B cell (primary cell): ENCODE measurements around the gene ZDHHC4. TPM values are rescaled to one million over a fixed set of nuclear protein-coding genes. Genes with fewer than 3 reads are reported as not detected.

ENCODE experiments used
- ATAC-seq: fragments of 200-7000 bp; cut with Tn5 transposase; one replicate; pipeline ENCODE4 v1.10.0; 2021; ENCODE audit warnings: low read depth, mild to moderate bottlenecking, moderate number of reproducible peaks, moderate library complexity
- CTCF ChIA-PET: fragments of 350-600 bp; sonication (Branson Sonifier 250); formaldehyde crosslinking; loops from one replicate; lab custom pipeline; 2021; ENCODE audit warnings: antibody characterized with exemption, inconsistent platforms; lab: Charles Lee
- POLR2A ChIA-PET: fragments of 350-600 bp; sonication (Branson Sonifier 250); formaldehyde crosslinking; loops from one replicate; lab custom pipeline; 2021; ENCODE audit warnings: antibody characterized with exemption; lab: Charles Lee
- DNase-seq: peaks from one replicate; pipeline ENCODE4 v3.0.0; 2013
- H2AFZ ChIP-seq: 2 replicates; pipeline ENCODE4 v1.6.1; 2012; ENCODE audit warnings: mild to moderate bottlenecking, low read depth, low read length; ENCODE audit not compliant: insufficient read depth, poor library complexity, severe bottlenecking
- H3K27ac ChIP-seq, 2 donors: 1 replicate in 1 of 2; 2 replicates in 1 of 2; pipeline ENCODE4 v1.5.1; 2012 to 2013; ENCODE audit warnings: low read length in 2 of 2, mild to moderate bottlenecking in 2 of 2, moderate library complexity in 1 of 2
- H3K27me3 ChIP-seq, 4 experiments: fragments of 200-600 bp in 1 of 4; sonication (generic) in 1 of 4; replicated peaks in 1 of 4; 1 replicate in 2 of 4; 2 replicates in 2 of 4; pipeline versions ENCODE4 v1.6.1 to v1.7.0; 2013 to 2016; ENCODE audit warnings: low read length in 3 of 4, mild to moderate bottlenecking in 2 of 4, mixed read lengths in 1 of 4, moderate library complexity in 1 of 4; ENCODE audit not compliant: insufficient read depth in 4 of 4, control insufficient read depth in 3 of 4; ENCODE audit errors: control extremely low read depth in 1 of 4
- H3K36me3 ChIP-seq, 2 experiments: replicated peaks in 1 of 2; 1 replicate in 1 of 2; 2 replicates in 1 of 2; pipeline versions ENCODE4 v1.6.1 to v1.7.1; 2013; ENCODE audit warnings: low read length in 1 of 2; ENCODE audit not compliant: insufficient read depth in 2 of 2, control insufficient read depth in 1 of 2; ENCODE audit errors: control extremely low read depth in 1 of 2, extremely low read depth in 1 of 2
- H3K4me1 ChIP-seq, 2 donors: fragments of 200-600 bp in 1 of 2; sonication (generic) in 1 of 2; 1 replicate in 1 of 2; 2 replicates in 1 of 2; pipeline versions ENCODE4 v1.5.1 to v1.6.1; 2013 to 2017; ENCODE audit warnings: low read length in 2 of 2; ENCODE audit not compliant: control insufficient read depth in 2 of 2, insufficient read depth in 2 of 2
- H3K4me2 ChIP-seq: replicated peaks from 2 replicates; pipeline ENCODE3; 2012; ENCODE audit warnings: mild to moderate bottlenecking, low read depth, low read length; ENCODE audit not compliant: poor library complexity, severe bottlenecking
- H3K4me3 ChIP-seq, 5 experiments: fragments of 200-600 bp in 1 of 5; sonication (generic) in 1 of 5; 1 replicate in 3 of 5; 2 replicates in 2 of 5; pipeline versions ENCODE4 v1.5.1 to v1.7.0; 2011 to 2016; ENCODE audit warnings: low read length in 4 of 5, mild to moderate bottlenecking in 4 of 5, low read depth in 2 of 5, control low read depth in 1 of 5, moderate library complexity in 1 of 5; ENCODE audit not compliant: insufficient read depth in 1 of 5; ENCODE audit errors: control extremely low read depth in 1 of 5, extremely low read depth in 1 of 5
- H3K79me2 ChIP-seq: fragments of 200-600 bp; sonication (generic); one replicate; pipeline ENCODE4 v1.6.0; 2016; ENCODE audit warnings: low read length; ENCODE audit not compliant: control insufficient read depth, insufficient read depth
- H3K9ac ChIP-seq: fragments of 200-600 bp; sonication (generic); 2 replicates; pipeline ENCODE4 v1.6.1; 2017; ENCODE audit warnings: mild to moderate bottlenecking, low read length, moderate library complexity
- H3K9me3 ChIP-seq, 3 donors: one replicate each; pipeline versions ENCODE4 v1.6.1 to v1.7.1; 2013; ENCODE audit warnings: low read length in 2 of 3; ENCODE audit not compliant: control insufficient read depth in 2 of 3, insufficient read depth in 1 of 3; ENCODE audit errors: control extremely low read depth in 1 of 3
- H4K20me1 ChIP-seq: 2 replicates; pipeline ENCODE4 v1.6.0; 2012; ENCODE audit warnings: mild to moderate bottlenecking, low read length; ENCODE audit not compliant: insufficient read depth, control insufficient read depth, poor library complexity, severe bottlenecking
- H3K27ac Mint-ChIP-seq: one replicate; pipeline ENCODE4 v1.8.0; 2021; ENCODE audit warnings: mixed read lengths
- H3K27me3 Mint-ChIP-seq: one replicate; pipeline ENCODE4 v1.8.0; 2021; ENCODE audit warnings: mixed read lengths
- H3K4me1 Mint-ChIP-seq: one replicate; pipeline ENCODE4 v1.8.0; 2021; ENCODE audit warnings: mixed read lengths
- H3K4me3 Mint-ChIP-seq: one replicate; pipeline ENCODE4 v1.8.0; 2021; ENCODE audit warnings: mixed read lengths
- H3K9me3 Mint-ChIP-seq: one replicate; pipeline ENCODE4 v1.8.0; 2022; ENCODE audit warnings: mixed read lengths; ENCODE audit not compliant: insufficient read depth
- EZH2 ChIP-seq: IDR thresholded peaks from 2 replicates; pipeline ENCODE4 v1.6.1; 2012; ENCODE audit warnings: borderline replicate concordance, low read depth, mild to moderate bottlenecking, moderate library complexity, low read length; ENCODE audit not compliant: insufficient read depth, poor library complexity, severe bottlenecking
- WGBS: methylation state at CpG from one replicate; pipeline ENCODE4 v1.1.5; 2013; ENCODE audit warnings: missing lambda C conversion rate; ENCODE audit not compliant: insufficient coverage; 5-methylcytosine and 5-hydroxymethylcytosine counted together
- intact Hi-C: fragments of 100-400 bp; cut with micrococcal nuclease; formaldehyde crosslinking; loops from one replicate; pipeline ENCODE4 v1.10.0; 2022
- polyA plus RNA-seq: library from polyadenylated mRNA; depleted of rRNA; stranded (reverse); fragments of >200 nt; gene quantifications from 2 replicates; pipeline ENCODE4 v1.2.3, GENCODE V29; 2012
- total RNA-seq, 2 donors: library from RNA; stranded (reverse); fragments of 120-200 nt in 1 of 2; gene quantifications; 1 replicate in 1 of 2; 2 replicates in 1 of 2; pipeline versions ENCODE4 v1.2.3 to v1.2.4, GENCODE V29; 2013 to 2022
- TF ChIP-seq, protein P1 (sequence below): fragments of 200-600 bp; IDR thresholded peaks from one replicate; pipeline ENCODE4 v1.8.0; 2022; ENCODE audit warnings: antibody characterized with exemption, mild to moderate bottlenecking

The ZDHHC4 gene
- total and polyA plus RNA-seq, 2 donors (not counting 1 experiment from before 2014, with no cell fraction given), result 38.5 to 42.0 TPM

DNA sequence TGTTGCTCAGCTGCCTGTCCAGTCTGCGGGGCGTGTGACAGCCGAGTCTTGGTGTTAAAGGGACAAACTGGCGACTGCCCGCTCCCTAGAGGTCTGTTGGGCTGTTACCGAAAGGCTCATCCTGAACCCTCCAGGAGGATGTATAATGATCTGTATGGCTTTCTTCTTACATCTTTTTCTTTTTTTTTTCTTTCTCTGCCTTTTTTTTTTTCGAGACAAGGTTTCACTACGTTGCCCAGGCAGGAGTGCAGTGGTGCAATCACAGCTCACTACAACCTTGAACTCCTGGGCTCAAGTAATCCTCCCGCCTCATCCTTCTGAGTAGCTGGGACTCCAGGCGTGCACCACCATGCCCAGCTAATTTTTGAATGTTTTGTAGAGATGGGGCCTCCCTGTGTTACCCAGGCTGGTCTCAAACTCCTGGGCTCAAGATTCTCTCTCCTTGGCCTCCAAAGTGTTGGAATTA, 13.4 kb downstream of the ZDHHC4 start:
- H3K27me3 ChIP-seq, result no peaks in the 10 kb centered on the region
- peaks cover 45% of the 10 kb centered on the region for H3K79me2 ChIP-seq
- peaks cover 3 to 60% of the 10 kb centered on the region in 2 experiments for H3K36me3 ChIP-seq
- no peaks in the 10 kb centered on the region for H3K9me3 Mint-ChIP-seq
- no peaks in the 10 kb centered on the region for H3K9me3 ChIP-seq
- H4K20me1 ChIP-seq, result peaks cover 11% of the 10 kb centered on the region
- no peaks in the 10 kb centered on the region for H3K27me3 Mint-ChIP-seq
- no peak for TF ChIP-seq EZH2
- TF ChIP-seq, protein P1, sequence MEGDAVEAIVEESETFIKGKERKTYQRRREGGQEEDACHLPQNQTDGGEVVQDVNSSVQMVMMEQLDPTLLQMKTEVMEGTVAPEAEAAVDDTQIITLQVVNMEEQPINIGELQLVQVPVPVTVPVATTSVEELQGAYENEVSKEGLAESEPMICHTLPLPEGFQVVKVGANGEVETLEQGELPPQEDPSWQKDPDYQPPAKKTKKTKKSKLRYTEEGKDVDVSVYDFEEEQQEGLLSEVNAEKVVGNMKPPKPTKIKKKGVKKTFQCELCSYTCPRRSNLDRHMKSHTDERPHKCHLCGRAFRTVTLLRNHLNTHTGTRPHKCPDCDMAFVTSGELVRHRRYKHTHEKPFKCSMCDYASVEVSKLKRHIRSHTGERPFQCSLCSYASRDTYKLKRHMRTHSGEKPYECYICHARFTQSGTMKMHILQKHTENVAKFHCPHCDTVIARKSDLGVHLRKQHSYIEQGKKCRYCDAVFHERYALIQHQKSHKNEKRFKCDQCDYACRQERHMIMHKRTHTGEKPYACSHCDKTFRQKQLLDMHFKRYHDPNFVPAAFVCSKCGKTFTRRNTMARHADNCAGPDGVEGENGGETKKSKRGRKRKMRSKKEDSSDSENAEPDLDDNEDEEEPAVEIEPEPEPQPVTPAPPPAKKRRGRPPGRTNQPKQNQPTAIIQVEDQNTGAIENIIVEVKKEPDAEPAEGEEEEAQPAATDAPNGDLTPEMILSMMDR, result no peak
- H3K27ac ChIP-seq, result peak overlapping the region in 1 of 2 donors; percentile 76
- peak overlapping the region; percentile 88 for H3K27ac Mint-ChIP-seq
- peak overlapping the region; percentile 83 for H3K9ac ChIP-seq
- H3K4me1 ChIP-seq, result peaks cover 15 to 19% of the 10 kb centered on the region in 2 donors
- DNase-seq (no peak), ATAC-seq (no peak)
- intact Hi-C loops, result loop anchor here (1.0 to 5.0 kb wide), 3 partner anchors 13 to 267 kb away; partner anchors contain the start of genes ZDHHC4 and ZNF12
- H3K4me3 Mint-ChIP-seq, result peak overlapping the region; percentile 88
- WGBS, result 6% methylated on average over 3 of the region's 10 CpGs
- peak overlapping the region; percentile 90 for H2AFZ ChIP-seq
- POLR2A ChIA-PET, result interaction anchor here (0.6 to 1.2 kb wide), 5 partner anchors 9 to 158 kb away, joined by 3 to 9 read pairs (median 4); partner anchors contain the start of genes ZDHHC4 and ZNF316
- H3K4me2 ChIP-seq, result peak overlapping the region; percentile 96
- peak overlapping the region; percentile 45 to 82 (median 74) for H3K4me3 ChIP-seq
- H3K4me1 Mint-ChIP-seq, result peaks cover 13% of the 10 kb centered on the region
- CTCF ChIA-PET, result interaction anchor here (0.9 to 2.0 kb wide), 10 partner anchors 10 to 593 kb away, joined by 3 to 6 read pairs (median 4); partner anchors contain the start of gene DAGLB

DNA sequence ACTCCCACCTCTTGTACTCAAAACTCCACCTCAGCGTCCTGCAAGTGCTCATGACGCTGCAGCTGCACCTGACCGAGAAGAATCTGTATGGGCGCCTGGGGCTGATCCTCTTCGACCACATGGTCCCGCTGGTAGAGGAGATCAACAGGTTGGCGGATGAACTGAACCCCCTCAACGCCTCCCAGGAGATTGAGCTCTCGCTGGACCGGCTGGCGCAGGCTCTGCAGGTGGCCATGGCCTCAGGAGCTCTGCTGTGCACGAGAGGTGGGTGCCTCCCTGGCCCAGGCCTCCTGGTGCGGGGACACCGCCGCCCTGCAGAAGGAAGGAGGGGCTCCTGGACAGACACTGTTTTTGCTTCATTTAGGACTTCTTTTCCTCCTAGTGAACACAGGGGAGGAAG, 22.8 kb downstream of the ZDHHC4 start:
- WGBS, result over 99% methylated on average over 15 of the region's 15 CpGs
- ATAC-seq, result no peak
- Histone ChIP-seq H3K27ac (no peak overlapping the region), H3K79me2 (peaks cover 53% of the 10 kb centered on the region), H3K4me3 (no peak overlapping the region), H4K20me1 (peaks cover 34% of the 10 kb centered on the region), H3K4me1 (no peaks in the 10 kb centered on the region), H3K27me3 (no peaks in the 10 kb centered on the region), H3K9me3 (no peaks in the 10 kb centered on the region), H3K9ac (no peak overlapping the region), H2AFZ (no peak overlapping the region), H3K36me3 (peaks cover 4 to 77% of the 10 kb centered on the region in 2 experiments), H3K4me2 (no peak overlapping the region)
- H3K27ac Mint-ChIP-seq, result no peak overlapping the region
- POLR2A ChIA-PET, result interaction anchor here (0.6 kb wide), 1 partner anchor 9 kb away, joined by 4 read pairs; no protein-coding TSS in a partner anchor
- CTCF ChIA-PET, result no interaction called here
- TF ChIP-seq EZH2, result no peak
- TF ChIP-seq, protein P1, result no peak
- no peaks in the 10 kb centered on the region for H3K9me3 Mint-ChIP-seq
- DNase-seq, result no peak
- intact Hi-C loops, result no loop called here
- no peaks in the 10 kb centered on the region for H3K27me3 Mint-ChIP-seq
- no peaks in the 10 kb centered on the region for H3K4me1 Mint-ChIP-seq
- no peak overlapping the region for H3K4me3 Mint-ChIP-seq
